HCT116 (cell line): ENCODE results near the gene RELL1. TPM values are rescaled to one million over a fixed set of nuclear protein-coding genes. Genes with fewer than 3 reads are reported as not detected.

Source experiments
- ATAC-seq: fragments of 200-7000 bp; cut with Tn5 transposase; 2 replicates; pipeline ENCODE4 v1.9.1; 2020; ENCODE audit warnings: mild to moderate bottlenecking, moderate library complexity
- BruUV-seq: library from RNA; stranded (reverse); fragments of 400-500 nt; replicated peaks from 2 replicates; lab custom pipeline; 2021; lab: Mats Ljungman, UMichigan
- CTCF ChIA-PET: fragments of 300-600 bp; sonication (Branson Sonifier 250); formaldehyde crosslinking; loops from one replicate; lab custom pipeline; 2021; ENCODE audit warnings: antibody characterized with exemption; lab: Charles Lee
- POLR2A ChIA-PET: fragments of 300-600, 350-600 bp; sonication (Branson Sonifier 250); formaldehyde crosslinking; loops from one replicate; lab custom pipeline; 2021; ENCODE audit warnings: antibody characterized with exemption; lab: Charles Lee
- RAD21 ChIA-PET, 2 experiments: fragments of 300-600 bp; sonication (Branson Sonifier 250); formaldehyde crosslinking; loops; one replicate each; lab custom pipeline; 2023; ENCODE audit warnings: low total read pairs in 2 of 2; ENCODE audit not compliant: uncharacterized antibody in 2 of 2, unreplicated experiment in 2 of 2, low non-redundant PET in 1 of 2; lab: Charles Lee
- DNase-seq: peaks from one replicate; pipeline ENCODE4 v3.0.0-alpha.2; 2010; ENCODE audit warnings: low read depth, low spot score
- H2AFZ ChIP-seq: fragments of 200-600 bp; shearing (Covaris generic), sonication (generic); 2 replicates; pipeline ENCODE4 v1.6.1; 2017; ENCODE audit warnings: low read depth, mixed run types, mixed read lengths, antibody characterized with exemption, low read length; ENCODE audit not compliant: poor library complexity, severe bottlenecking
- H3K27ac ChIP-seq: 2 replicates; pipeline ENCODE4 v1.5.1; 2012; ENCODE audit warnings: low read depth, low read length
- H3K27me3 ChIP-seq: fragments of 200-600 bp; sonication (generic); 2 replicates; pipeline ENCODE4 v1.6.1; 2016; ENCODE audit warnings: mixed run types, low read length, mixed read lengths; ENCODE audit not compliant: insufficient read depth
- H3K36me3 ChIP-seq, 2 experiments: fragments of 200-500 bp in 1 of 2; fragments of 200-600 bp in 1 of 2; sonication (Bioruptor generic) in 1 of 2; sonication (generic) in 1 of 2; 2 replicates each; pipeline versions ENCODE4 v1.5.1 to v1.6.1; 2014 to 2016; ENCODE audit warnings: low read length in 2 of 2, inconsistent platforms in 1 of 2, mixed read lengths in 1 of 2, mixed run types in 1 of 2; ENCODE audit not compliant: insufficient read depth in 2 of 2, control insufficient read depth in 1 of 2
- H3K4me1 ChIP-seq, 2 experiments: fragments of 200-600 bp in 1 of 2; sonication (generic) in 1 of 2; 2 replicates each; pipeline versions ENCODE4 v1.5.1 to v1.6.1; 2012 to 2017; ENCODE audit warnings: low read length in 2 of 2, inconsistent platforms in 1 of 2, mild to moderate bottlenecking in 1 of 2, mixed read lengths in 1 of 2, mixed run types in 1 of 2, moderate library complexity in 1 of 2; ENCODE audit not compliant: insufficient read depth in 2 of 2, control insufficient read depth in 1 of 2
- H3K4me2 ChIP-seq: fragments of 200-600 bp; sonication (generic); 2 replicates; pipeline ENCODE4 v1.6.1; 2017; ENCODE audit warnings: mixed run types, low read length, mixed read lengths
- H3K4me3 ChIP-seq, 2 experiments: fragments of 200-600 bp in 1 of 2; sonication (generic) in 1 of 2; replicated peaks in 1 of 2; 2 replicates each; pipeline ENCODE4 v1.5.1; 2011 to 2016; ENCODE audit warnings: low read length in 2 of 2, control low read depth in 1 of 2, low read depth in 1 of 2, mild to moderate bottlenecking in 1 of 2, mixed read lengths in 1 of 2, mixed run types in 1 of 2
- H3K79me2 ChIP-seq: fragments of 200-600 bp; sonication (generic); 2 replicates; pipeline ENCODE4 v1.6.1; 2017; ENCODE audit warnings: mild to moderate bottlenecking, mixed run types, low read length, moderate library complexity, mixed read lengths; ENCODE audit not compliant: insufficient read depth
- H3K9ac ChIP-seq: fragments of 200-600 bp; sonication (generic); 2 replicates; pipeline ENCODE4 v1.6.1; 2016; ENCODE audit warnings: low read length, mixed read lengths
- H3K9me2 ChIP-seq: fragments of 200-600 bp; sonication (generic), shearing (Covaris generic); 2 replicates; pipeline ENCODE4 v1.6.1; 2017; ENCODE audit warnings: mixed run types, mild to moderate bottlenecking, moderate library complexity; ENCODE audit not compliant: insufficient read depth
- H3K9me3 ChIP-seq, 2 experiments: fragments of 200-500 bp in 1 of 2; fragments of 200-600 bp in 1 of 2; sonication (Bioruptor generic) in 1 of 2; sonication (generic) in 1 of 2; 2 replicates each; pipeline ENCODE4 v1.6.1; 2014 to 2017; ENCODE audit warnings: low read length in 2 of 2, mixed read lengths in 2 of 2, inconsistent platforms in 1 of 2, low read depth in 1 of 2, mild to moderate bottlenecking in 1 of 2, mixed run types in 1 of 2, moderate library complexity in 1 of 2; ENCODE audit not compliant: control insufficient read depth in 1 of 2, insufficient read depth in 1 of 2
- H4K20me1 ChIP-seq: fragments of 200-600 bp; sonication (generic), shearing (Covaris generic); 2 replicates; pipeline ENCODE4 v1.6.1; 2017; ENCODE audit warnings: mixed run types, mild to moderate bottlenecking, moderate library complexity; ENCODE audit not compliant: insufficient read depth
- CBX3 ChIP-seq: IDR thresholded peaks from 2 replicates; pipeline ENCODE4 v1.6.1; 2012; ENCODE audit warnings: low read depth
- CEBPB ChIP-seq: IDR thresholded peaks from 2 replicates; pipeline ENCODE4 v1.6.1; 2012; ENCODE audit warnings: low read depth
- FOSL1 ChIP-seq: IDR thresholded peaks from 2 replicates; pipeline ENCODE4 v1.6.1; 2012; ENCODE audit warnings: low read depth
- RAD21 ChIP-seq: IDR thresholded peaks from 2 replicates; pipeline ENCODE4 v1.6.1; 2012; ENCODE audit warnings: low read depth, mild to moderate bottlenecking
- SIN3A ChIP-seq: IDR thresholded peaks from 2 replicates; pipeline ENCODE4 v1.6.1; 2012; ENCODE audit warnings: low read depth
- SRF ChIP-seq: IDR thresholded peaks from 2 replicates; pipeline ENCODE4 v1.6.1; 2012; ENCODE audit warnings: low read depth
- ZFX ChIP-seq: fragments of 450-650 bp; IDR thresholded peaks from 2 replicates; pipeline ENCODE4 v1.6.1; 2017
- intact Hi-C: fragments of 100-400 bp; cut with micrococcal nuclease; formaldehyde crosslinking; loops from 2 replicates; pipeline ENCODE4 v1.10.0; 2022
- total RNA-seq: library from RNA; stranded (reverse); gene quantifications from one replicate; pipeline ENCODE4 v1.2.1, GENCODE V29; 2021; ENCODE audit not compliant: unreplicated experiment
- TF ChIP-seq, protein P1 (sequence below), 3 experiments: fragments of 200-600 bp in 1 of 3; sonication (generic) in 1 of 3; IDR thresholded peaks in 2 of 3; conservative IDR thresholded peaks in 1 of 3; 2 replicates each; pipeline ENCODE4 v1.5.1; 2012 to 2017; ENCODE audit warnings: low read depth in 2 of 3, low read length in 2 of 3, antibody characterized with exemption in 1 of 3, borderline replicate concordance in 1 of 3, control low read depth in 1 of 3, mild to moderate bottlenecking in 1 of 3, mixed read lengths in 1 of 3, mixed run types in 1 of 3, moderate library complexity in 1 of 3; ENCODE audit not compliant: insufficient read depth in 1 of 3
- TF ChIP-seq, protein P2 (sequence below): IDR thresholded peaks from 2 replicates; pipeline ENCODE4 v1.6.1; 2012; ENCODE audit warnings: low read depth
- TF ChIP-seq, protein P3 (sequence below): IDR thresholded peaks from 2 replicates; pipeline ENCODE4 v1.6.1; 2012
- TF ChIP-seq, protein P4 (sequence below): IDR thresholded peaks from 2 replicates; pipeline ENCODE4 v1.6.1; 2011; ENCODE audit warnings: mild to moderate bottlenecking, low read length, moderate library complexity; ENCODE audit not compliant: insufficient replicate concordance; ENCODE audit errors: extremely low read depth

Gene RELL1
- total RNA-seq, 1 experiment from 2014 or later = 30.2 TPM

- TF ChIP-seq, protein P1, sequence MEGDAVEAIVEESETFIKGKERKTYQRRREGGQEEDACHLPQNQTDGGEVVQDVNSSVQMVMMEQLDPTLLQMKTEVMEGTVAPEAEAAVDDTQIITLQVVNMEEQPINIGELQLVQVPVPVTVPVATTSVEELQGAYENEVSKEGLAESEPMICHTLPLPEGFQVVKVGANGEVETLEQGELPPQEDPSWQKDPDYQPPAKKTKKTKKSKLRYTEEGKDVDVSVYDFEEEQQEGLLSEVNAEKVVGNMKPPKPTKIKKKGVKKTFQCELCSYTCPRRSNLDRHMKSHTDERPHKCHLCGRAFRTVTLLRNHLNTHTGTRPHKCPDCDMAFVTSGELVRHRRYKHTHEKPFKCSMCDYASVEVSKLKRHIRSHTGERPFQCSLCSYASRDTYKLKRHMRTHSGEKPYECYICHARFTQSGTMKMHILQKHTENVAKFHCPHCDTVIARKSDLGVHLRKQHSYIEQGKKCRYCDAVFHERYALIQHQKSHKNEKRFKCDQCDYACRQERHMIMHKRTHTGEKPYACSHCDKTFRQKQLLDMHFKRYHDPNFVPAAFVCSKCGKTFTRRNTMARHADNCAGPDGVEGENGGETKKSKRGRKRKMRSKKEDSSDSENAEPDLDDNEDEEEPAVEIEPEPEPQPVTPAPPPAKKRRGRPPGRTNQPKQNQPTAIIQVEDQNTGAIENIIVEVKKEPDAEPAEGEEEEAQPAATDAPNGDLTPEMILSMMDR (IDR thresholded peaks at IDR 0.05 in 2 of 3, conservative IDR thresholded peaks at IDR 0.05 in 1 of 3; ENCODE audit: borderline replicate concordance in 1 of 3, insufficient read depth in 1 of 3, low read depth in 2 of 3, low read length in 2 of 3) = no peak
These were observed 112.6 kb downstream of the RELL1 start (continued) for GRCh38 chr4:37573566-37573965.

DNA sequence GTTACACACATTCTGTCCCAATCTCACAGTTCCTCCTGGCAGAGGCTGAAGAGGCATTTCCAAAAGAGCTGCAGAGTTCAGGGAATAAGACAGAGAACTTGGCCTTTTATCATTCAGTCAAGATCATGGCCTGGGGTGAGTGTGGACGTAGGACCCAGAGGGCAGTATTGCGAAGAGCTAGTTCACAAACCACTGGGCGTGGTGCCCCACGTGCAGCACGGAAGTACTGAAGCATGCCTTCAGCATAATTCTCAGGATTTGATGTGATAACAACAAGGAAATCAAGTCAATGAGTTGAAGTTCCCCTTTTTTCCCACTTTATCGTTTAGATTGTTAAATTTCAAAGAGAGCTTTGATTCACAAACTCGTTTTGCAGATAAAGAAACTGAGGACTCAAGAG is 117.7 kb downstream of the RELL1 start:
- ATAC-seq (no peak), DNase-seq (no peak)
- Histone ChIP-seq H2AFZ (no peak overlapping the region), H3K9me2 (no peaks in the 10 kb centered on the region), H3K79me2 (no peaks in the 10 kb centered on the region), H3K27ac (no peak overlapping the region), H3K4me3 (no peak overlapping the region), H3K4me1 (no peaks in the 10 kb centered on the region), H3K9me3 (no peaks in the 10 kb centered on the region), H3K4me2 (no peak overlapping the region), H3K9ac (no peak overlapping the region), H3K27me3 (no peaks in the 10 kb centered on the region), H3K36me3 (no peaks in the 10 kb centered on the region), H4K20me1 (no peaks in the 10 kb centered on the region)
- ChIA-PET RAD21 (no interaction called here), CTCF (interaction anchor here (0.8 kb wide), 1 partner anchor 116 kb away, joined by 3 read pairs; no protein-coding TSS in a partner anchor), POLR2A (no interaction called here)
- BruUV-seq = no TSS peak
- intact Hi-C loops = no loop called here
- TF ChIP-seq CEBPB (no peak), CBX3 (no peak), ZFX (no peak), FOSL1 (no peak), SIN3A (no peak), RAD21 (no peak), SRF (no peak)
- TF ChIP-seq, protein P2, sequence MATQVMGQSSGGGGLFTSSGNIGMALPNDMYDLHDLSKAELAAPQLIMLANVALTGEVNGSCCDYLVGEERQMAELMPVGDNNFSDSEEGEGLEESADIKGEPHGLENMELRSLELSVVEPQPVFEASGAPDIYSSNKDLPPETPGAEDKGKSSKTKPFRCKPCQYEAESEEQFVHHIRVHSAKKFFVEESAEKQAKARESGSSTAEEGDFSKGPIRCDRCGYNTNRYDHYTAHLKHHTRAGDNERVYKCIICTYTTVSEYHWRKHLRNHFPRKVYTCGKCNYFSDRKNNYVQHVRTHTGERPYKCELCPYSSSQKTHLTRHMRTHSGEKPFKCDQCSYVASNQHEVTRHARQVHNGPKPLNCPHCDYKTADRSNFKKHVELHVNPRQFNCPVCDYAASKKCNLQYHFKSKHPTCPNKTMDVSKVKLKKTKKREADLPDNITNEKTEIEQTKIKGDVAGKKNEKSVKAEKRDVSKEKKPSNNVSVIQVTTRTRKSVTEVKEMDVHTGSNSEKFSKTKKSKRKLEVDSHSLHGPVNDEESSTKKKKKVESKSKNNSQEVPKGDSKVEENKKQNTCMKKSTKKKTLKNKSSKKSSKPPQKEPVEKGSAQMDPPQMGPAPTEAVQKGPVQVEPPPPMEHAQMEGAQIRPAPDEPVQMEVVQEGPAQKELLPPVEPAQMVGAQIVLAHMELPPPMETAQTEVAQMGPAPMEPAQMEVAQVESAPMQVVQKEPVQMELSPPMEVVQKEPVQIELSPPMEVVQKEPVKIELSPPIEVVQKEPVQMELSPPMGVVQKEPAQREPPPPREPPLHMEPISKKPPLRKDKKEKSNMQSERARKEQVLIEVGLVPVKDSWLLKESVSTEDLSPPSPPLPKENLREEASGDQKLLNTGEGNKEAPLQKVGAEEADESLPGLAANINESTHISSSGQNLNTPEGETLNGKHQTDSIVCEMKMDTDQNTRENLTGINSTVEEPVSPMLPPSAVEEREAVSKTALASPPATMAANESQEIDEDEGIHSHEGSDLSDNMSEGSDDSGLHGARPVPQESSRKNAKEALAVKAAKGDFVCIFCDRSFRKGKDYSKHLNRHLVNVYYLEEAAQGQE = no peak
- TF ChIP-seq, protein P3, sequence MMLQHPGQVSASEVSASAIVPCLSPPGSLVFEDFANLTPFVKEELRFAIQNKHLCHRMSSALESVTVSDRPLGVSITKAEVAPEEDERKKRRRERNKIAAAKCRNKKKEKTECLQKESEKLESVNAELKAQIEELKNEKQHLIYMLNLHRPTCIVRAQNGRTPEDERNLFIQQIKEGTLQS = no peak
- TF ChIP-seq, protein P4, sequence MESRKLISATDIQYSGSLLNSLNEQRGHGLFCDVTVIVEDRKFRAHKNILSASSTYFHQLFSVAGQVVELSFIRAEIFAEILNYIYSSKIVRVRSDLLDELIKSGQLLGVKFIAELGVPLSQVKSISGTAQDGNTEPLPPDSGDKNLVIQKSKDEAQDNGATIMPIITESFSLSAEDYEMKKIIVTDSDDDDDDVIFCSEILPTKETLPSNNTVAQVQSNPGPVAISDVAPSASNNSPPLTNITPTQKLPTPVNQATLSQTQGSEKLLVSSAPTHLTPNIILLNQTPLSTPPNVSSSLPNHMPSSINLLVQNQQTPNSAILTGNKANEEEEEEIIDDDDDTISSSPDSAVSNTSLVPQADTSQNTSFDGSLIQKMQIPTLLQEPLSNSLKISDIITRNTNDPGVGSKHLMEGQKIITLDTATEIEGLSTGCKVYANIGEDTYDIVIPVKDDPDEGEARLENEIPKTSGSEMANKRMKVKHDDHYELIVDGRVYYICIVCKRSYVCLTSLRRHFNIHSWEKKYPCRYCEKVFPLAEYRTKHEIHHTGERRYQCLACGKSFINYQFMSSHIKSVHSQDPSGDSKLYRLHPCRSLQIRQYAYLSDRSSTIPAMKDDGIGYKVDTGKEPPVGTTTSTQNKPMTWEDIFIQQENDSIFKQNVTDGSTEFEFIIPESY = no peak
